COLO668 (cell line): Measurements from ENCODE around the gene ZBTB44.

Source experiments
- DNase-seq: peaks from one replicate; lab custom pipeline; 2025; ENCODE audit not compliant: unreplicated experiment; lab: John Stamatoyannopoulos, UW

The ZBTB44 gene

GRCh38 chr11:130180491-130180890, 134.2 kb downstream of the ZBTB44 start:
- DNase-seq: no peak

- peak; percentile 86 for DNase-seq
Measured at GRCh38 chr11:130179396-130180306, 135.1 kb downstream of the ZBTB44 start.

GRCh38 chr11:130178441-130179339, 136.0 kb downstream of the ZBTB44 start:
- DNase-seq: peak; percentile 60

GRCh38 chr11:130177782-130178181, 136.9 kb downstream of the ZBTB44 start:
- peak; percentile 42 for DNase-seq
